Karpas-422 (cell line): ENCODE measurements around the gene UBR7. TPM values are rescaled to one million over a fixed set of nuclear protein-coding genes. Genes with fewer than 3 reads are reported as not detected.

Source experiments
- DNase-seq: peaks from one replicate; pipeline ENCODE4 v3.0.0-alpha.2; 2015
- H2AFZ ChIP-seq: fragments of 200-600 bp; sonication (generic); 2 replicates; pipeline ENCODE4 v1.6.1; 2014; ENCODE audit warnings: antibody characterized with exemption, low read length, mixed read lengths
- H3K27ac ChIP-seq: fragments of 200-600 bp; sonication (generic); 2 replicates; pipeline ENCODE4 v1.5.1; 2014; ENCODE audit warnings: mild to moderate bottlenecking, low read length, moderate library complexity
- H3K27me3 ChIP-seq: fragments of 200-600 bp; sonication (generic); 2 replicates; pipeline ENCODE4 v1.6.1; 2014; ENCODE audit warnings: low read length, mixed read lengths
- H3K36me3 ChIP-seq: fragments of 200-600 bp; sonication (generic); 2 replicates; pipeline ENCODE4 v1.6.1; 2014; ENCODE audit warnings: low read length, mixed read lengths; ENCODE audit not compliant: insufficient read depth
- H3K4me1 ChIP-seq: fragments of 200-600 bp; sonication (generic); 2 replicates; pipeline ENCODE4 v1.6.1; 2014; ENCODE audit warnings: mild to moderate bottlenecking, low read length, mixed read lengths
- H3K4me2 ChIP-seq: fragments of 200-600 bp; sonication (generic); 2 replicates; pipeline ENCODE4 v1.6.1; 2014; ENCODE audit warnings: low read length, low read depth, mild to moderate bottlenecking; ENCODE audit not compliant: poor library complexity, severe bottlenecking
- H3K4me3 ChIP-seq: fragments of 200-600 bp; sonication (generic); 2 replicates; pipeline ENCODE4 v1.5.1; 2014; ENCODE audit warnings: mild to moderate bottlenecking, antibody characterized with exemption, low read length, mixed read lengths
- H3K79me2 ChIP-seq: fragments of 200-600 bp; sonication (generic); 2 replicates; pipeline ENCODE4 v1.6.1; 2014; ENCODE audit warnings: mild to moderate bottlenecking, low read length, mixed read lengths
- H3K9ac ChIP-seq: fragments of 200-600 bp; sonication (generic); 2 replicates; pipeline ENCODE4 v1.6.0; 2014; ENCODE audit warnings: low read length
- H3K9me2 ChIP-seq: fragments of 200-600 bp; sonication (generic), shearing (Covaris generic); replicated peaks from 2 replicates; pipeline ENCODE4 v1.6.0; 2014; ENCODE audit warnings: mild to moderate bottlenecking, low read length, moderate library complexity; ENCODE audit not compliant: insufficient read depth
- H3K9me3 ChIP-seq: fragments of 300-700, 200-600 bp; sonication (generic); 2 replicates; pipeline ENCODE4 v1.6.1; 2014; ENCODE audit warnings: low read length, mixed read lengths
- H4K20me1 ChIP-seq: fragments of 200-600 bp; sonication (generic); 2 replicates; pipeline ENCODE4 v1.6.1; 2014; ENCODE audit warnings: mild to moderate bottlenecking, antibody characterized with exemption, low read length, low read depth; ENCODE audit not compliant: insufficient read depth
- total RNA-seq: library from RNA; depleted of rRNA; stranded (reverse); fragments of >200 nt; shearing (Covaris generic); gene quantifications from 2 replicates; pipeline ENCODE4 v1.2.3, GENCODE V29; 2014; ENCODE audit warnings: low replicate concordance

The UBR7 gene
- total RNA-seq, 1 experiment from 2014 or later = 41.0 TPM

GRCh38 chr14:93246534-93246933 is 39.5 kb downstream of the UBR7 start:
- H3K9me3 ChIP-seq = no peaks in the 10 kb centered on the region
- no peaks in the 10 kb centered on the region for H4K20me1 ChIP-seq
- no peaks in the 10 kb centered on the region for H3K4me1 ChIP-seq
- no peak overlapping the region for H2AFZ ChIP-seq
- peaks cover 28% of the 10 kb centered on the region for H3K36me3 ChIP-seq
- H3K4me3 ChIP-seq = no peak overlapping the region
- H3K9me2 ChIP-seq = no peaks in the 10 kb centered on the region
- H3K79me2 ChIP-seq = no peaks in the 10 kb centered on the region
- H3K9ac ChIP-seq = no peak overlapping the region
- no peak overlapping the region for H3K27ac ChIP-seq
- H3K4me2 ChIP-seq = no peak overlapping the region
- no peaks in the 10 kb centered on the region for H3K27me3 ChIP-seq
- no peak for DNase-seq

- Histone ChIP-seq H3K9ac (no peak overlapping the region), H3K9me3 (no peaks in the 10 kb centered on the region), H3K27me3 (no peaks in the 10 kb centered on the region), H3K79me2 (peaks cover 3% of the 10 kb centered on the region; the same call in 1 of the 2 replicates), H3K4me1 (no peaks in the 10 kb centered on the region), H3K36me3 (peaks cover 27% of the 10 kb centered on the region), H3K4me3 (no peak overlapping the region), H4K20me1 (no peaks in the 10 kb centered on the region), H2AFZ (no peak overlapping the region), H3K27ac (no peak overlapping the region), H3K4me2 (no peak overlapping the region), H3K9me2 (no peaks in the 10 kb centered on the region)
- DNase-seq = no peak
These were observed 42.2 kb downstream of the UBR7 start for GRCh38 chr14:93249128-93249831.

GRCh38 chr14:93262446-93262845 is 55.4 kb downstream of the UBR7 start:
- no peaks in the 10 kb centered on the region for H3K9me2 ChIP-seq
- no peak overlapping the region for H3K27ac ChIP-seq
- no peak overlapping the region for H3K4me2 ChIP-seq
- H4K20me1 ChIP-seq = no peaks in the 10 kb centered on the region
- peaks cover 56% of the 10 kb centered on the region for H3K79me2 ChIP-seq
- no peaks in the 10 kb centered on the region for H3K4me1 ChIP-seq
- no peak overlapping the region for H3K9ac ChIP-seq
- H3K36me3 ChIP-seq = peaks cover 17% of the 10 kb centered on the region; the same call in 1 of the 2 replicates
- H3K9me3 ChIP-seq = no peaks in the 10 kb centered on the region
- no peak overlapping the region for H3K4me3 ChIP-seq
- H2AFZ ChIP-seq = no peak overlapping the region
- no peak for DNase-seq
- no peaks in the 10 kb centered on the region for H3K27me3 ChIP-seq

- Histone ChIP-seq H3K27me3 (no peaks in the 10 kb centered on the region), H3K9ac (no peak overlapping the region), H3K79me2 (peaks cover 65% of the 10 kb centered on the region), H3K4me2 (no peak overlapping the region), H3K4me1 (no peaks in the 10 kb centered on the region), H2AFZ (no peak overlapping the region), H3K9me3 (no peaks in the 10 kb centered on the region), H3K9me2 (no peaks in the 10 kb centered on the region), H4K20me1 (no peaks in the 10 kb centered on the region), H3K27ac (no peak overlapping the region), H3K36me3 (peaks cover 17% of the 10 kb centered on the region; the same call in 1 of the 2 replicates), H3K4me3 (no peak overlapping the region)
- no peak for DNase-seq
These were observed 56.4 kb downstream of the UBR7 start for GRCh38 chr14:93263416-93263815.

GRCh38 chr14:93266127-93266526 is 59.1 kb downstream of the UBR7 start:
- Histone ChIP-seq H3K27ac (no peak overlapping the region), H3K79me2 (peaks cover 79% of the 10 kb centered on the region), H3K27me3 (no peaks in the 10 kb centered on the region), H2AFZ (no peak overlapping the region), H4K20me1 (no peaks in the 10 kb centered on the region), H3K4me1 (no peaks in the 10 kb centered on the region), H3K9me3 (no peaks in the 10 kb centered on the region), H3K9ac (no peak overlapping the region), H3K9me2 (no peaks in the 10 kb centered on the region), H3K4me3 (no peak overlapping the region), H3K4me2 (no peak overlapping the region), H3K36me3 (peaks cover 17% of the 10 kb centered on the region; the same call in 1 of the 2 replicates)
- DNase-seq = no peak

- Histone ChIP-seq H3K79me2 (peaks cover 85% of the 10 kb centered on the region), H3K9me3 (no peaks in the 10 kb centered on the region), H3K36me3 (peaks cover 17% of the 10 kb centered on the region; the same call in 1 of the 2 replicates), H3K27ac (no peak overlapping the region), H4K20me1 (no peaks in the 10 kb centered on the region), H2AFZ (no peak overlapping the region), H3K27me3 (no peaks in the 10 kb centered on the region), H3K4me3 (no peak overlapping the region), H3K4me1 (no peaks in the 10 kb centered on the region), H3K9ac (no peak overlapping the region), H3K9me2 (no peaks in the 10 kb centered on the region), H3K4me2 (no peak overlapping the region)
- no peak for DNase-seq
These were observed 60.2 kb downstream of the UBR7 start for GRCh38 chr14:93267149-93267711.

GRCh38 chr14:93268406-93268805 is 61.4 kb downstream of the UBR7 start:
- Histone ChIP-seq H4K20me1 (no peaks in the 10 kb centered on the region), H3K9ac (no peak overlapping the region), H3K4me2 (no peak overlapping the region), H3K79me2 (peaks cover 87% of the 10 kb centered on the region), H3K4me1 (no peaks in the 10 kb centered on the region), H3K9me2 (no peaks in the 10 kb centered on the region), H3K36me3 (peaks cover 10% of the 10 kb centered on the region; the same call in 1 of the 2 replicates), H3K4me3 (no peak overlapping the region), H3K27me3 (no peaks in the 10 kb centered on the region), H2AFZ (no peak overlapping the region), H3K27ac (no peak overlapping the region), H3K9me3 (no peaks in the 10 kb centered on the region)
- DNase-seq = no peak

GRCh38 chr14:93269341-93270068 is 62.4 kb downstream of the UBR7 start:
- Histone ChIP-seq H2AFZ (no peak overlapping the region), H3K79me2 (peaks cover 87% of the 10 kb centered on the region), H3K9ac (no peak overlapping the region), H4K20me1 (no peaks in the 10 kb centered on the region), H3K27ac (no peak overlapping the region), H3K4me2 (no peak overlapping the region), H3K36me3 (no peaks in the 10 kb centered on the region), H3K9me2 (no peaks in the 10 kb centered on the region), H3K9me3 (no peaks in the 10 kb centered on the region), H3K4me3 (no peak overlapping the region), H3K27me3 (no peaks in the 10 kb centered on the region), H3K4me1 (no peaks in the 10 kb centered on the region)
- DNase-seq = no peak
